ENCODE results near the gene UQCRH.
"Not testable (repeated sequence)": the region's sequence is repeated elsewhere in the genome, so short reads cannot be mapped to it uniquely, and the experiment has no call there.

DNA sequence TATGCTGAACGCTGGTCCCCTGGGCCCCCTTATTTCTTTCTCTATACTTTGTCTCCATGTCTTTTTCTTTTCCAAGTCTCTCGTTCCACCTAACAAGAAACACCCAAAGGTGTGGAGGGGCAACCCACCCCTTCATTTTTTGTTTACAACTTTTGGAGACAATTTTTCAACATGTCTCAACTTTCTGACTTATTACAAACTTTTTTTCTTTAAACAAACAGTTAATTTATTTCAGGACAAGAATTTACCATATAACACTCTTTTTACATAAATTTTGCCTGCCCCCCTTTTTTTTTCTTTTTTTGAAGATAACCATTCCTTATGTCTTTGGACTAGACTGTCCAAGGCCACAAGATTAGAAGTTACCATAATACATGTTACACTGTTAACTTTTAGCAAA is 26.9 kb downstream of the UQCRH start:
- TF ChIP-seq, protein P1, sequence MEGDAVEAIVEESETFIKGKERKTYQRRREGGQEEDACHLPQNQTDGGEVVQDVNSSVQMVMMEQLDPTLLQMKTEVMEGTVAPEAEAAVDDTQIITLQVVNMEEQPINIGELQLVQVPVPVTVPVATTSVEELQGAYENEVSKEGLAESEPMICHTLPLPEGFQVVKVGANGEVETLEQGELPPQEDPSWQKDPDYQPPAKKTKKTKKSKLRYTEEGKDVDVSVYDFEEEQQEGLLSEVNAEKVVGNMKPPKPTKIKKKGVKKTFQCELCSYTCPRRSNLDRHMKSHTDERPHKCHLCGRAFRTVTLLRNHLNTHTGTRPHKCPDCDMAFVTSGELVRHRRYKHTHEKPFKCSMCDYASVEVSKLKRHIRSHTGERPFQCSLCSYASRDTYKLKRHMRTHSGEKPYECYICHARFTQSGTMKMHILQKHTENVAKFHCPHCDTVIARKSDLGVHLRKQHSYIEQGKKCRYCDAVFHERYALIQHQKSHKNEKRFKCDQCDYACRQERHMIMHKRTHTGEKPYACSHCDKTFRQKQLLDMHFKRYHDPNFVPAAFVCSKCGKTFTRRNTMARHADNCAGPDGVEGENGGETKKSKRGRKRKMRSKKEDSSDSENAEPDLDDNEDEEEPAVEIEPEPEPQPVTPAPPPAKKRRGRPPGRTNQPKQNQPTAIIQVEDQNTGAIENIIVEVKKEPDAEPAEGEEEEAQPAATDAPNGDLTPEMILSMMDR (conservative IDR thresholded peaks at IDR 0.05; ENCODE audit: low read depth, low read length), result not testable (repeated sequence)
- not testable (repeated sequence) for TF ChIP-seq NFE2L2 (IDR thresholded peaks at IDR 0.05; ENCODE audit: low read depth, low read length); ELK1 (IDR thresholded peaks at IDR 0.05; ENCODE audit: borderline replicate concordance, low read depth, low read length); POLR2A (IDR thresholded peaks at IDR 0.05; ENCODE audit: low read depth, low read length); RCOR1 (IDR thresholded peaks at IDR 0.05; ENCODE audit: insufficient replicate concordance, low read length); CEBPB (IDR thresholded peaks at IDR 0.05; ENCODE audit: low read depth, low read length); USF2 (IDR thresholded peaks at IDR 0.05; ENCODE audit: low read depth, low read length); RFX5 (IDR thresholded peaks at IDR 0.05; ENCODE audit: low read depth, low read length); MAFK (IDR thresholded peaks at IDR 0.05; ENCODE audit: low read depth, low read length); SMC3 (IDR thresholded peaks at IDR 0.05; ENCODE audit: low read depth, low read length); MXI1 (IDR thresholded peaks at IDR 0.05; ENCODE audit: borderline replicate concordance, low read depth, low read length)

Measured in IMR-90 (cell line).